ENCODE results near the gene SETDB1.

Gene SETDB1

GRCh38 chr1:151001602-151002001, 75.4 kb downstream of the SETDB1 start:
- DNase-seq (ENCODE audit: low read depth in 1 of 2, low spot score in 1 of 2) = no peak

GRCh38 chr1:151002051-151002450, 75.9 kb downstream of the SETDB1 start:
- DNase-seq (ENCODE audit: low read depth in 1 of 2, low spot score in 1 of 2) = no peak

- DNase-seq (ENCODE audit: low read depth in 1 of 2, low spot score in 1 of 2) = no peak
Measured at GRCh38 chr1:151002611-151003010, 76.4 kb downstream of the SETDB1 start.

GRCh38 chr1:151003180-151003579, 77.0 kb downstream of the SETDB1 start:
- DNase-seq (ENCODE audit: low read depth in 1 of 2, low spot score in 1 of 2) = no peak

GRCh38 chr1:151005729-151006319, 79.7 kb downstream of the SETDB1 start:
- DNase-seq (ENCODE audit: low read depth in 1 of 2, low spot score in 1 of 2) = no peak

- DNase-seq (ENCODE audit: low read depth in 1 of 2, low spot score in 1 of 2) = peak in 1 of 2 donors; percentile 21
Measured at GRCh38 chr1:151006327-151007052, 80.3 kb downstream of the SETDB1 start, which contains the start of gene MINDY1. TSS of gene MINDY1 (minus strand) at chr1:151006902. CDS start at chr1:151002617, 4,285 bp downstream.

- DNase-seq (ENCODE audit: low read depth in 1 of 2, low spot score in 1 of 2) = no peak
Measured at GRCh38 chr1:151007853-151008243, 81.7 kb downstream of the SETDB1 start.

- peak; percentile 86 to 91 for DNase-seq (ENCODE audit: low read depth in 1 of 2, low spot score in 1 of 2)
Measured at GRCh38 chr1:151008244-151009205, 82.4 kb downstream of the SETDB1 start, which contains the start of gene PRUNE1. TSS of gene PRUNE1 (plus strand) at chr1:151008449. CDS start at chr1:151008633, 184 bp downstream.

- no peak for DNase-seq (ENCODE audit: low read depth in 1 of 2, low spot score in 1 of 2)
Measured at GRCh38 chr1:151009206-151009587, 83.0 kb downstream of the SETDB1 start.

- DNase-seq (ENCODE audit: low read depth in 1 of 2, low spot score in 1 of 2) = no peak
Measured at GRCh38 chr1:151009674-151010345, 83.6 kb downstream of the SETDB1 start.

- DNase-seq (ENCODE audit: low read depth in 1 of 2, low spot score in 1 of 2) = no peak
Measured at GRCh38 chr1:151010346-151010726, 84.2 kb downstream of the SETDB1 start.

- no peak for DNase-seq (ENCODE audit: low read depth in 1 of 2, low spot score in 1 of 2)
Measured at GRCh38 chr1:151011154-151011850, 85.1 kb downstream of the SETDB1 start.

GRCh38 chr1:151012684-151013471, 86.7 kb downstream of the SETDB1 start:
- no peak for DNase-seq (ENCODE audit: low read depth in 1 of 2, low spot score in 1 of 2)

GRCh38 chr1:151013518-151013917, 87.4 kb downstream of the SETDB1 start:
- DNase-seq (ENCODE audit: low read depth in 1 of 2, low spot score in 1 of 2) = no peak

Measured in activated CD4-positive, alpha-beta T cell treated with anti-CD3 and anti-CD28 coated beads, Interleukin-2, amount 50 U/mL, for 24 hours (primary cell).